CD4-positive, alpha-beta T cell (primary cell): ENCODE results near the gene DCAF8. TPM values are rescaled to one million over a fixed set of nuclear protein-coding genes. Genes with fewer than 3 reads are reported as not detected.

Experiments
- ATAC-seq: fragments of 200-7000 bp; cut with Tn5 transposase; one replicate; pipeline ENCODE4 v1.10.0; 2022; ENCODE audit warnings: mild to moderate bottlenecking; ENCODE audit not compliant: poor library complexity
- CTCF ChIA-PET: fragments of 350-600 bp; sonication (Branson Sonifier 250); formaldehyde crosslinking; loops from one replicate; lab custom pipeline; 2021; ENCODE audit warnings: antibody characterized with exemption, inconsistent platforms; lab: Charles Lee
- POLR2A ChIA-PET: fragments of 350-600 bp; sonication (Branson Sonifier 250); formaldehyde crosslinking; loops from one replicate; lab custom pipeline; 2021; ENCODE audit warnings: antibody characterized with exemption, inconsistent platforms; lab: Charles Lee
- DNase-seq, 14 experiments: peaks; one replicate each; pipeline ENCODE4 v3.0.0-alpha.2; 2013 to 2020; ENCODE audit warnings: mixed read lengths in 2 of 14
- H3K27ac ChIP-seq, 2 donors: one replicate each; pipeline versions ENCODE4 v1.5.1 to v1.7.0; 2013; ENCODE audit warnings: low read length in 2 of 2, low read depth in 1 of 2, mild to moderate bottlenecking in 1 of 2
- H3K27me3 ChIP-seq, 2 experiments: 1 replicate in 1 of 2; 2 replicates in 1 of 2; pipeline versions ENCODE4 v1.6.1 to v1.7.0; 2013; ENCODE audit warnings: low read length in 2 of 2, control low read depth in 1 of 2, mild to moderate bottlenecking in 1 of 2, moderate library complexity in 1 of 2; ENCODE audit not compliant: insufficient read depth in 2 of 2, control insufficient read depth in 1 of 2
- H3K36me3 ChIP-seq: one replicate; pipeline ENCODE4 v1.6.1; 2013; ENCODE audit warnings: low read length, control low read depth; ENCODE audit not compliant: insufficient read depth
- H3K4me1 ChIP-seq: one replicate; pipeline ENCODE4 v1.6.1; 2013; ENCODE audit warnings: low read length, control low read depth; ENCODE audit not compliant: insufficient read depth
- H3K4me3 ChIP-seq: one replicate; pipeline ENCODE4 v1.5.1; 2013; ENCODE audit warnings: mild to moderate bottlenecking, low read length, moderate library complexity
- H3K9me3 ChIP-seq, 2 experiments: 1 replicate in 1 of 2; 2 replicates in 1 of 2; pipeline versions ENCODE4 v1.6.1 to v1.7.0; 2013; ENCODE audit warnings: low read length in 2 of 2, mild to moderate bottlenecking in 2 of 2, control low read depth in 1 of 2, moderate library complexity in 1 of 2; ENCODE audit not compliant: control insufficient read depth in 1 of 2, insufficient read depth in 1 of 2
- H3K27ac Mint-ChIP-seq: one replicate; pipeline ENCODE4 v1.8.0; 2020; ENCODE audit warnings: mixed read lengths
- H3K27me3 Mint-ChIP-seq: one replicate; pipeline ENCODE4 v1.8.0; 2021; ENCODE audit warnings: mixed read lengths
- H3K36me3 Mint-ChIP-seq: one replicate; pipeline ENCODE4 v1.8.0; 2021; ENCODE audit warnings: low read depth, mixed read lengths
- H3K4me1 Mint-ChIP-seq: one replicate; pipeline ENCODE4 v1.8.0; 2021; ENCODE audit warnings: low read depth, mixed read lengths
- H3K4me3 Mint-ChIP-seq: one replicate; pipeline ENCODE4 v1.8.0; 2020; ENCODE audit warnings: mild to moderate bottlenecking, mixed read lengths
- H3K9me3 Mint-ChIP-seq: one replicate; pipeline ENCODE4 v1.8.0; 2020; ENCODE audit warnings: mixed read lengths
- intact Hi-C, 2 experiments: fragments of 100-400 bp; cut with DNase I in 1 of 2; cut with micrococcal nuclease in 1 of 2; formaldehyde crosslinking; loops; one replicate each; pipeline versions ENCODE4 v1.15.1 to v1.9.0; 2023 to 2025; cut with DNase I, micrococcal nuclease
- total RNA-seq, 174 experiments: library from RNA in 2 of 174; stranded (reverse) in 2 of 174; gene quantifications; one replicate each; pipeline ENCODE4 v1.2.3 and lab custom pipeline; 2021 to 2026
- TF ChIP-seq, protein P1 (sequence below): fragments of 200-600 bp; IDR thresholded peaks from one replicate; pipeline ENCODE4 v1.8.0; 2022; ENCODE audit warnings: antibody characterized with exemption, mild to moderate bottlenecking

Gene DCAF8
- total RNA-seq, 2 experiments from 2014 or later = 151 to 154 TPM

DNA sequence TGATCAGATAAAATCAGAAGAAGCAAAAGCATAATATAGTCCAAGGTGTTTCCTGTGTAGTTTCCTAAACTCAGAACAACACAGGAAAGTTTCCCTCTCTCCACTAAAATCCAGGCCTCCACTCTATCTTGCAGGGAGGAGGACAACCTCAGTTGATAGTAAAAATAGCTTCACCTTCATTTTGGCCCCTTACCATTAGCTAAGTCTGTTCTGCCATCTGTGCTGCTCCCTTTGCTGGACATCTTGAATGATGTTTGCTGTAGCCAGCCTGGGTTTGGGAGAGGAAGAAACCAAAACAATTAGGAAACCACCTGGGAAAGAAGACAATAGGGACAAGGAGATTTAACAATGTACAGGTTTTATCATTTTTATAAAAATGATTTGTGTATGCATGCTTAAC is 18.6 kb downstream of the DCAF8 start:
- DNase-seq (no peak), ATAC-seq (no peak)
- Mint-ChIP-seq H3K4me1 (peaks cover 23% of the 10 kb centered on the region), H3K36me3 (peaks cover 62% of the 10 kb centered on the region), H3K27ac (no peak overlapping the region), H3K9me3 (no peaks in the 10 kb centered on the region), H3K27me3 (no peaks in the 10 kb centered on the region), H3K4me3 (no peak overlapping the region)
- H3K9me3 ChIP-seq = no peaks in the 10 kb centered on the region
- peaks cover 4% of the 10 kb centered on the region for H3K4me1 ChIP-seq
- intact Hi-C loops = loop anchor here in 1 of 2 experiments (2.0 kb wide), 1 partner anchor 43 kb away; no protein-coding TSS in a partner anchor
- H3K4me3 ChIP-seq = no peak overlapping the region
- H3K36me3 ChIP-seq = peaks cover 54% of the 10 kb centered on the region
- no peak overlapping the region for H3K27ac ChIP-seq
- POLR2A ChIA-PET = interaction anchor here (0.7 kb wide), 1 partner anchor 35 kb away, joined by 3 read pairs; no protein-coding TSS in a partner anchor
- TF ChIP-seq, protein P1, sequence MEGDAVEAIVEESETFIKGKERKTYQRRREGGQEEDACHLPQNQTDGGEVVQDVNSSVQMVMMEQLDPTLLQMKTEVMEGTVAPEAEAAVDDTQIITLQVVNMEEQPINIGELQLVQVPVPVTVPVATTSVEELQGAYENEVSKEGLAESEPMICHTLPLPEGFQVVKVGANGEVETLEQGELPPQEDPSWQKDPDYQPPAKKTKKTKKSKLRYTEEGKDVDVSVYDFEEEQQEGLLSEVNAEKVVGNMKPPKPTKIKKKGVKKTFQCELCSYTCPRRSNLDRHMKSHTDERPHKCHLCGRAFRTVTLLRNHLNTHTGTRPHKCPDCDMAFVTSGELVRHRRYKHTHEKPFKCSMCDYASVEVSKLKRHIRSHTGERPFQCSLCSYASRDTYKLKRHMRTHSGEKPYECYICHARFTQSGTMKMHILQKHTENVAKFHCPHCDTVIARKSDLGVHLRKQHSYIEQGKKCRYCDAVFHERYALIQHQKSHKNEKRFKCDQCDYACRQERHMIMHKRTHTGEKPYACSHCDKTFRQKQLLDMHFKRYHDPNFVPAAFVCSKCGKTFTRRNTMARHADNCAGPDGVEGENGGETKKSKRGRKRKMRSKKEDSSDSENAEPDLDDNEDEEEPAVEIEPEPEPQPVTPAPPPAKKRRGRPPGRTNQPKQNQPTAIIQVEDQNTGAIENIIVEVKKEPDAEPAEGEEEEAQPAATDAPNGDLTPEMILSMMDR = no peak
- CTCF ChIA-PET = interaction anchor here (1.0 to 3.5 kb wide), 3 partner anchors 8 to 51 kb away, joined by 3 to 19 read pairs (median 4); no protein-coding TSS in a partner anchor
- no peaks in the 10 kb centered on the region for H3K27me3 ChIP-seq

DNA sequence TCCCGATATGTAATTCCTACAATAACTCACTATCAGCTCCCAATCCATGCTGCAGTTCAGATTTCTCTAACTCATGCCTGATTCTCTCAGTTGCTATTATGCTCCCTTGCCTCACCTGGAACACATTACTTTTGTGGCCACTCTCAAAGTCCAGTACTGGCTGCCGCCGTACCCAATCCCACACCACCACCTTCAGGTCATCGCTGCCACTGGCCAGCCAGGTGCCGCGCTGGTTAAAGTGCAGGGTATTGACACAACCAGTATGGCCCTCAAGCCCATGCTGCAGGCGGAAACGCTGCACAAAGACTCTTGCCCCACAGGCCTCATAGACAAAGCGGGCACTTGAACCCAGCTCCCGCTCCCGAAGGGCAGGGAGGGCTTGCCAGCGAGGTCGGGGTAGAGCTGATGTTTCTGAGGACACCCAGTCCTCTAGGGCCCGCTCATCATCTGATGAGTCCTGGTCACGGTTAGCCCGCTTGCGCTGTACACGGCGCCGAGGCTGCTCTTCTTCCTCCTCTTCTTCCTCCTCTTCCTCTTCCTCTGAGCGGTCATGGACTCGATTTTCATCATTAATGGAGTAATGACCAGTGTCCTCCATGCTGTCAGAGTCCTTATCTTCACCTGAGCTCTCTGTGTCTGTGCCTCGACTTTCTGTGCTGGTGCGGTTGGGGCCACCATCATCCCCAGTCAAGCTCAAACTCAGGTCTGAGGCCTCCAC is 22.6 kb downstream of the DCAF8 start:
- no peak overlapping the region for H3K27ac Mint-ChIP-seq

DNA sequence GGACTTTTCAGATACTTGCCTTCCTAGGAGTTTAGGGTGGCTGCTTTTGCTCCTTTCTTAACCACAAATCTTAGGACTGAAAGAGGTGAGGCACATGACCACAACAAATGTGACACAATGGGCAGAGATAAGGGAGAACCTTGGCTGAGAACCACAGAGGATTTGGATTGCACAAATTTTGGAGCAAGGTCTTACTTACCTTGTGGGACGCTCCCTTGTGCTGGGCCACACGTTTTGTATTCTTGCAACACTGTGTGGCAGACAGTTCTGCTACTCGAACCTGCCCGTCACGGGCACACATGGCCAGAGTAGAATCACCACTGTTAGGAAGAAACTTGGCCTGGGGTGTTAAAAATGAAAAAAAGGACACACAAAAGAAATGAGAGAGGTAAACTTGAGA is 23.9 kb downstream of the DCAF8 start:
- no peak overlapping the region for H3K4me3 ChIP-seq
- Mint-ChIP-seq H3K36me3 (peaks cover 95% of the 10 kb centered on the region), H3K9me3 (no peaks in the 10 kb centered on the region), H3K4me3 (no peak overlapping the region), H3K27me3 (no peaks in the 10 kb centered on the region), H3K27ac (no peak overlapping the region), H3K4me1 (peaks cover 23% of the 10 kb centered on the region)
- H3K4me1 ChIP-seq = no peaks in the 10 kb centered on the region
- H3K27me3 ChIP-seq = no peaks in the 10 kb centered on the region
- ATAC-seq (no peak), DNase-seq (no peak)
- no peak overlapping the region for H3K27ac ChIP-seq
- intact Hi-C loops = no loop called here
- peaks cover 90% of the 10 kb centered on the region for H3K36me3 ChIP-seq
- H3K9me3 ChIP-seq = no peaks in the 10 kb centered on the region
- POLR2A ChIA-PET = interaction anchor here (1.4 kb wide), 1 partner anchor 24 kb away, joined by 4 read pairs; the partner anchor contains the start of gene DCAF8
- TF ChIP-seq, protein P1 = no peak
- CTCF ChIA-PET = interaction anchor here (1.2 to 1.6 kb wide), 2 partner anchors 14 to 53 kb away, joined by 4 to 6 read pairs; no protein-coding TSS in a partner anchor

More for the DNA sequence above, 22.6 kb downstream of the DCAF8 start:
- Histone ChIP-seq H3K4me3 (no peak overlapping the region), H3K9me3 (no peaks in the 10 kb centered on the region), H3K27me3 (no peaks in the 10 kb centered on the region), H3K36me3 (peaks cover 84% of the 10 kb centered on the region), H3K27ac (no peak overlapping the region), H3K4me1 (no peaks in the 10 kb centered on the region)
- Mint-ChIP-seq H3K4me3 (no peak overlapping the region), H3K9me3 (no peaks in the 10 kb centered on the region), H3K4me1 (peaks cover 18% of the 10 kb centered on the region), H3K36me3 (peaks cover 93% of the 10 kb centered on the region), H3K27me3 (no peaks in the 10 kb centered on the region)
- intact Hi-C loops = no loop called here
- CTCF ChIA-PET = interaction anchor here (0.7 to 1.6 kb wide), 3 partner anchors 12 to 52 kb away, joined by 3 to 6 read pairs (median 4); no protein-coding TSS in a partner anchor
- ATAC-seq (no peak), DNase-seq (no peak)
- TF ChIP-seq, protein P1 = no peak
- POLR2A ChIA-PET = interaction anchor here (1.4 kb wide), 2 partner anchors 23 to 45 kb away, joined by 4 read pairs; partner anchors contain the start of genes DCAF8 and PEX19
